NCI-H1048 (cell line): Measurements from ENCODE around the gene DYNLT2B.
"Not testable (repeated sequence)": the region's sequence is repeated elsewhere in the genome, so short reads cannot be mapped to it uniquely, and the experiment has no call there.

Source experiments
- DNase-seq: peaks from one replicate; lab custom pipeline; 2025; lab: John Stamatoyannopoulos, UW

Gene DYNLT2B

DNA sequence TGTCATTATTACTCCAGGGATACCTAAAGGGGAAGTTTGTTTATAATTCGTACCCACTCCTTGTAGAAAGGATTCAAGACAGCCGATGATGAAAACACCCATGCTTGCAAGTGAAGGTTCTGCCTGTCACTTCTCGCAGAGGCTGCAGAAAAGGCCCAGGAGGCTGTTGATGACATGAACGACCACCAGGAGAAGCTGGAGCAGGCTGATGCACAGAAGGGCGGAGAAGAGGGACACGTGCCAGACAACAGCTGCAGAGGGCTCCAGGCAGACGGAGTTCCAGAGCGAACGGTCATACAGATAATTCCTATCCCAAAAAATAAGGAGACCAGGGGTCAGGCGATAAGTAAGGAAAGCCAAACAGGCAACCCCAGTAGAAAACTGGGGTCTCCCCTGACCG is 5.7 kb upstream of the DYNLT2B start:
- DNase-seq: no peak

DNA sequence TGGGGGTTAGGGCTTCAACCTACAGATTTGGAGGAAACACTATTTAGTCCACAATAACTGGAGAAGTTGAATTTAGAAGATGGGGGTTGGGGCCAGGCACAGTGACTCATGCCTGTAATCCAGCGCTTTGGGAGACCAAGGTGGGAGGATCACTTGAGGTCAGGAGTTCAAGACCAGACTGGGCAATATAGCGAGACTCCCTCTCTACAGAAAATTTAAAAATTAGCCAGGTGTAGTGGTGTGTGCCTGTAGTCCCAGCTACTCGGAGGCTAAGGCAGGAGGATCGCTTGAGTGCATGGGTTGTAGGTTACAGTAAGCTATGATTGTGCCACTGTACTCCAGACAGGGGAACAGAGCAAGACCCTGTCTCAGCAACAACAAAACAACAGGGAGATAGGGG is 5.0 kb upstream of the DYNLT2B start:
- no peak for DNase-seq

DNA sequence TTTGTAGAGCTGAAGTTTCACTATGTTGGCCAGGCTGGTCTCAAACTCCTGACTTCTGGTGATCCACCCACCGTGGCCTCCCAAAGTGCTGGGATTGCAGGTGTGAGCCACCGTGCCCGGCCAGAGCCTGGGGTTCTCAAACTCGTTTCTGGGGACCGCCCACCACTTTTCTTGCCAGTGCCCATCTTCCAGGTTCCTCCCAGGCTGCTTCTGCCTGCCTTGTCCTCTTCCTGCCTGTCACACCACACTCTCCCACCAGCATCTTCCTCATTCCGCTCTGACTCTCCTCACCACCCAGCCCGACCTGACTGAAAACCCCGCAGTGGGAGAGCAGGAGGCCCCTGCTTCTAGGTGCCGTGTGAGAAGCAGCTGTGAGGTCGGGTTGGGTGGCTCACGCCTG is 3.1 kb upstream of the DYNLT2B start:
- no peak for DNase-seq

DNA sequence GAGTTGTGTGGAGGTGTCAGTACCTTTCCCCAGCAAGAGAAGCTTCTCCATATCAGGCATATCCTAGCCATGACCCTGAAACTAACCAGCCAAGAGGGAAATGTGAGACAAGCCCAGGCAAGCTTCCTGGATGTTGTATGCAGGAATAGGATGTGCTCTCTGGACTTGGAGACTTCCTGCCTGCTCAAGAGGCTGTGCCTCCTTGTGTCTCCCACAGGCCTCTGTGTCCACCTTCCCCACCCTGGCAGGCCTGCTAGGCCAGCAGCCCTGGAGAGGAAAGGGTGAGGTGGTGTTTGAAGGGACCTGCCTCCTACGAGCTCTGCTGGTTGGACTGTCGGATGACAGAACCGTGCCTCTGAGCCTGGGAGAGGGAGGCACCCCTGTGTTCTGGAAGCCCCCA is 2.1 kb upstream of the DYNLT2B start:
- DNase-seq: no peak

DNA sequence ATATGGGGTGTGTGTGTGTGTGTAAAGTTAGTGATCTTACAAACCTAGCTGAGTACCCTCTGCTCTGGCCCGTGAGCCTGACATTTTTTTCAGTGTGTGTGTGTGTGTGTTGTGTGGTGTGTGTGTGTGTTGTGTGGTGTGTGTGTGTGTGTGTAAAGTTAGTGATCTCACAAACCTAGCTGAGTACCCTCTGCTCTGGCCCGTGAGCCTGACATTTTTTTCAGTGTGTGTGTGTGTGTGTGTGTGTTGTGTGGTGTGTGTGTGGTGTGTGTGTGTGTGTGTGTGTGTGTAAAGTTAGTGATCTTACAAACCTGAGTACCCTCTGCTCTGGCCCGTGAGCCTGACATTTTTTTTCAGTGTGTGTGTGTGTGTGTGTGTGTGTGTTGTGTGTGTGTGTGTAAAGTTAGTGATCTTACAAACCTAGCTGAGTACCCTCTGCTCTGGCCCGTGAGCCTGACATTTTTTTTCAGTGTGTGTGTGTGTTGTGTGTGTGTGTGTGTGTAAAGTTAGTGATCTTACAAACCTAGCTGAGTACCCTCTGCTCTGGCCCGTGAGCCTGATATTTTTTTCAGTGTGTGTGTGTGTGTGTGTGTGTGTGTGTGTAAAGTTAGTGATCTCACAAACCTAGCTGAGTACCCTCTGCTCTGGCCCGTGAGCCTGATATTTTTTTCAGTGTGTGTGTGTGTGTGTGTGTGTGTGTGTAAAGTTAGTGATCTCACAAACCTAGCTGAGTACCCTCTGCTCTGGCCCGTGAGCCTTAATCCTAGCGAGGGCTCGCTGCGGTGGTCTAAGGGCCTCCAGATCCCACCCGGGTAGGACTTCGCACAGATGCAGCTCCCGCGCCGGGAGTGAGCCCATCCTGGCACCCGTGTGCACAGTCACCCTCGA is 997 bp downstream of the DYNLT2B start:
- DNase-seq: not testable (repeated sequence)

DNA sequence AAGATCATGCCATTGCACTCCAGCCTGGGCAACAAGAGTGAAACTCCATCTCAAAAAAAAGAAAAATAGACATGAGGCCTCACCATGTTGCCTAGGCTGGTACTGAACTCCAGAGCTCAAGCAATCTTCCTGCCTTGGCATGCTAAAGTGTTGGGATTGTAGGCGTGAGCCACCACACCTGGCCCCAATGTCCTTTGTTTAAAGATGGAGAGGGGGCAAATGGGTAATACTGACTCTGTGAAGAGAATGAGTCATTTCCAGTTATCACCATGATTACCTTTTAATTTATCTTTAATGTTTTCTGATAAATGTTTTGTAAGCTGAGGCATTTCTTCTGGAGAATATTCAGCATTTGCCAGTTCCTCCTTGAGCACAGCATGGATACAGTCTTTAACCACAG is 2.2 kb downstream of the DYNLT2B start:
- no peak for DNase-seq

DNA sequence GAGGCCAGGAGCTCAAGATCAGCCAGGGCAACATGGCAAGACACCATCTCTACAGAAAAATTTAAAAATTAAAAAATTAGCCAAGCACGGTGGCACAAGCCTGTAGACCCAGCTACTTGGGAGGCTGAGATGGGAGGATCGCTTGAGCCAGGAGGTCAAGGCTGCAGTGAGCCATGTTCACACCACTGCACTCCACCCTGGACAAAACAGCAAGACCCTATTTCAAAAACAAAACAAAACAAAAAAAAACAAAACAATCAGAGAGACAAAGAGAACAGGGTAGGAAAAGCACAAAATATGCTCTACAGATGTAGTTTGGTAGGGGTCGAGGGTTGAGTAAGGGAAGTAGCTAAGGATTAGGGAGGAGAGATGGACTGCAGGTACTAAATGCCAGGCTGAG is 3.4 kb downstream of the DYNLT2B start:
- no peak for DNase-seq

DNA sequence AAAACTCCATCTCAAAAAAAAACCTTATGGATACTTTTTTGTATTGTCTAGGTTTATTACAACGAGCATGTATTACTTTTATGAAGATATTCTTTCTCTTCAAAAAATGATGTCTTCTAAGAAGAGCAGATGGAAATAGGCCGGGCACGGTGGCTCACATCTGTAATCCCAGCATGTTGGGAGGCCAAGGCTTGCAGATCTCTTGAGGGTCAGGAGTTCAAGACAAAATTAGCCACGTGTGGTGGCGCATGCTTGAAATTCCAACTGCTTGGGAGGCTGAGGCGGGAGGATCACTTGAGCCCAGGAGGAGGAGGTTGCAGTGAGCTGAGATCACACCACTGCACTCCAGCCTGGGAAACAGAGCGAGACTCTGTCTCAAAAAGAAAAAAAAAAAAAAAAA is 4.0 kb downstream of the DYNLT2B start:
- DNase-seq: not testable (repeated sequence)

DNA sequence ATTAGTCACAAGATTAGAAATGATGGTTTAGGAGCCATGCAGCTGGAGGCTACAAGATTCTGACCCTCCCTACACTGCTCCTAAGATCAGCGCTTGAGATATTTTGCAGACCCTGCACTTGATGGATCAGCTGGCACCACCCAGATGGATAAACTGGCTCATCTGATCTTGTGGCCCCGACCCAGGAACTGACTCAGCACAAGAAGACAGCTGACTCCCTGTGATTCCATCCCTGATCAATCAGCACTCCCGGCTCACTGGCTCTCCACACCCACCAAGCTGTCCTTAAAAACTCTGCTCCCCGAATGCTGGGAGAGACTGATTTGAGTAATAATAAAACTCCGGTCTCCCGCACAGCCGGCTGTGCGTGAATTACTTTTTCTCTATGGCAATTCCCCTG is 15.1 kb downstream of the DYNLT2B start:
- not testable (repeated sequence) for DNase-seq

DNA sequence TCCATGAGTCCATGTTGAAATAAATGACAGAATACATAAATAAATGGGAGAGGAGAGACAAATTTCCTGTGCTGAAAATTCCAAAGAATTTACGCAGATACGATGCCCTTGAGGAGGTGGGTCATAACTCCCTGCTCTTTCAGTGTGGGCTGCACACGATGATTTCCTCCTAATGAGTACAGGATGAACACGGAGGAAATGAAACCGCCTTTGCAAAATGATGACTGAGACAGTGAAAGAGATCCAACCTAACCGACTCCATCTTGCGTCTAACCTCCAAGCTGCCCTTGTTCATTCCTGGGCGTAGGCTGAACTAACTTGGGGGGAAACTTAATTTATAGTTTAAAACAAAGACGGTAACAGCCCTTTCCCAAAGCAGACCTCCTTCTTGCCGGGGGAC is 15.5 kb downstream of the DYNLT2B start:
- DNase-seq: not testable (repeated sequence)

DNA sequence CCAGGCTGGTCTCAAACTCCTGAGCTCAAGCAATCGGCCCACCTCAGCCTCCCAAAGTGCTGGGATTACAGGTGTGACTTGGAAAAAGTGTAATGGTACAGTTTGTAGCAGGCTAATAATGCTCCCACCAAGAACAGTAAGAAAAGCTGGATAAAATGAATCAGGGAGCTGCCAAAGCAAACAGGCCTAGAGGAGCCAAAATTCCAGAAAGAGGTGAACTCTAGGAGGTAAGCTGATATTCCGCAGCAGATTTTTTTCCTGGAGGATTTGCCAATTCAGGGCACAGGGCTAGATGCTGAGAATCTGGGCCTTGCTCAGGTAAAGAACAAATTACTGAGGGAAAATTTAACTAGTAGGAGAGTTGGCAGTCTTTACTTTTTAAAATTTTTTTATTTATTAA is 19.5 kb downstream of the DYNLT2B start:
- no peak for DNase-seq

DNA sequence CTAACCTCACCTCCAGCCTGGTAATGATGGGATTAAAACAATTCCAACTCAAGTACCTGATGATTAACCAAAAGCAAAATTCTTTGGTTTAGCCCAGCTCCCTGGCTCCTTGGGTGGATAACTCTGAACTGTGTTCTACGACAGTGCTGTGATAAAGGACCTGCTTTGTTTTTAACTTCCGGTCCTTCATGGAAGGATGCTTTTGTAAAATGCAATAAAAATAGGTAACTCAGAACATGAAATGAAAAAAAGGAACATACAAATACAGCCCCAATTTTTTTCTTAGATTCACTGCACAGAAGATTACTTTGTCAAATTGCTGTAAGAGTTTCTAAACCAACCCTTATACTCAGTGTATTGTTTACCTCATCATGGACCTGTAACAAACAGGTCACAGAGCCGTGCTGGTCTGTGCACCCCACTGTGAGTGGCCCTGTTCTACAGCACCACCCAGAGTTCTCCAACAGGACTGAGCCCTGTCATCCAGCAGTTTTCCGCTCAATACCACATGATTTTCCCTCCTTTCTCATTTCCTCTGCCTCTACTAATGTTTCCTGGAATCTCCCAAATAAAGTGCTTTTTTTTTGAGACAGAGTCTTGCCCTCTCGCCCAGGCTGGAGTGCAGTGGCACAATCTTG is 25.6 kb downstream of the DYNLT2B start:
- DNase-seq: no peak

DNA sequence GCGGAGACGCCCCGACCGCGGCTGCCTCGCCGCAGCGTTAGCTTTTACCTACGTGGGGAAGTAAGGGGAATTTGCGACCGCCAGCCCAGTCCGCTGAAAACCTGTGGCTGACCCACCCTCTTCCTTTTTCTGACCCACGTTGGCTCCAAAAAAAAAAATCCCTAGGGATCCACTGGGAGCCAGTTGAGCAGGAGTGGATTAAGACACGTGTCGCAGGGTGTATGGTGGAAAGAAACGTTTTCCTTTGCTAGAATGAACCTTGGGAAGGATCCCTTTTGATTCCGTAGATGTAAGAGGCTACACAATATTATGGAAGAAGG is 29.9 kb downstream of the DYNLT2B start:
- no peak for DNase-seq

DNA sequence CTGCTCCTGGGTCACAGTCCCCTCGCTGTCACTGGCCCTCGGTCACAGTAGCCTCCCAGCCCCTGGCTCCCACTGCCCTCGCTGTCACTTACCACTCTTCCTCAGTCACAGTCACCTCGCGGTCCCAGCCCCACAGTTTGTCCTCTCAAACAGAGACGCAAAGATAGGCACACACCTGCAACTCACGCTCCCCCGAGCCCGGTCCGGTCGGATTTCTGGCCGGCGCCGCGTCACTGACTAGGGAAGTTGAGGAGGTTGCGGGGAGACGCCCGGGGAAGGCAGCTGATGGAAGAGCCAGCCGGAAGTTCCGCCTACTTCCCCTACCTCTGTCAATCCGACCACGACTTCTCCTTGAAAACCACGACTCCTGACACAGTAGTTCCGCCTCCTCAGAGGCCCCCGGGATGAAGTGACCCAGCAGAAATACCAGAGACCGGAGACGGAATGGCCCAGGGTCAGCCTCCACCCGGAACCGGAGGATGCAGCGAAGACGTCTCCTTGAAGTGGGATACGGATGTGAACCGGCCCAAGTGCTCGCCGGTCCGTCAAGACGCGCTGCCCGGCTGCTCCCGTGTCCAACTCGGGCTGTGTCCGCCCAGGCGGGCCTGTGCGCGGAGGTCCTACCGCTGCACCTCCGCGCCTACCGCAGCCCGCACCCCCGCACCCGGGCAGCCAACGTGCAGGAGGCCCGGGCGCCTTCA is 30.4 kb downstream of the DYNLT2B start, which contains the start of gene PCYT1A:
PCYT1A (minus strand) TSS at position 287 of the 701 bp plus-strand sequence. CDS start 17,195 bp downstream, outside the sequence.
- DNase-seq: peak; percentile 74

DNA sequence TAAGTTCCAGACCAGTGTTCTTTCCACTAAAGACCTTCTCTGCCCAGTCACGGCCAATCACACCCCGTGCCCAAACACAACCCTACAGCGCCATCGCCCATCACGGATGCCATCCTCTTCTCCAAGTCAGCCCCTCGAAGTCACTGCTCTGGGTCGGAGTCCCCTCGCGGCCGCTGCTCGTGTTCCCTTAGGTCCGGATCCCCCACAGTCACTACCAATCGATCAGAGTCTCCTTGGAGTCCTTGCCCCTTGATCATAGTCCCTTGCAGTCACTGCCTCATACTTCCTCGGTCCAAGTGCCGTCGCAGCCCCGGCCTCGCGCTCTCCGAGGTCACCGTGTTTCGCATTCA is 31.0 kb downstream of the DYNLT2B start:
- no peak for DNase-seq

DNA sequence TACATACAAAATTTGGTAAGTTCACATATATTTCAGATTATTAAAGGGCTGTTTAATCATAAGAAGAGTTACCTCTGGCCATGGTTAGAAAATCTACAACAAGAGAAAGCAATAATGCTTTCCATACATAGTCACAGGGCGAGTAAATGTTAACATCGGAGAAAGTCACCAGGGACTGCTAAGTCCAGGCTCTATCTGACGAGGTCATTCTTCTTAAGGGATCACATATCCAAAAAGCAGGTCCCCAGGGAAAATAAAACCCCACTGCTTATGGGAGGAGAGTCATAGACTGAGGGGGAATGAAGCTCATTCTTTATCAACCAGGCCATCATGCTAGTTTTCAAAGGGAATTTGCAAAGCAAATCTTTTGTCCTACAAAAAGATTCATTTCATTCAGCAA is 33.6 kb downstream of the DYNLT2B start:
- DNase-seq: no peak

DNA sequence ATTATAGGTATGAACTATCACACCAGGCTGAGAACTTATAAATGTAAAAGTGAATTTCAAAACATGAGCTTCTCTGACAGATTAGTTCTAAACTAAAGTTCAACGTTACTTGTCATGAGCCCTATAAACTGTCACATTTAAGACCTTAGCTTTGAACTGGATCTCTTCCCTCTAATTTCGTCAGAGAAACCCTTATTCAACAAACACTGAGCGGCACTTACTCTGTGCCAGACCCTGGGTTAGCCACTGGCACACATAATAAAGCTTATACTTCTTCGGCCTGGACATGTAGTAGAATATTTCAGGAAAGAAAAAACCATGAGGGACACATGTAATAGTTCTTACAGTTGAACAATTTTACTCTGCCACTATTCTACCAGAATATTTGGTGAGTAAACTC is 36.1 kb downstream of the DYNLT2B start:
- no peak for DNase-seq

DNA sequence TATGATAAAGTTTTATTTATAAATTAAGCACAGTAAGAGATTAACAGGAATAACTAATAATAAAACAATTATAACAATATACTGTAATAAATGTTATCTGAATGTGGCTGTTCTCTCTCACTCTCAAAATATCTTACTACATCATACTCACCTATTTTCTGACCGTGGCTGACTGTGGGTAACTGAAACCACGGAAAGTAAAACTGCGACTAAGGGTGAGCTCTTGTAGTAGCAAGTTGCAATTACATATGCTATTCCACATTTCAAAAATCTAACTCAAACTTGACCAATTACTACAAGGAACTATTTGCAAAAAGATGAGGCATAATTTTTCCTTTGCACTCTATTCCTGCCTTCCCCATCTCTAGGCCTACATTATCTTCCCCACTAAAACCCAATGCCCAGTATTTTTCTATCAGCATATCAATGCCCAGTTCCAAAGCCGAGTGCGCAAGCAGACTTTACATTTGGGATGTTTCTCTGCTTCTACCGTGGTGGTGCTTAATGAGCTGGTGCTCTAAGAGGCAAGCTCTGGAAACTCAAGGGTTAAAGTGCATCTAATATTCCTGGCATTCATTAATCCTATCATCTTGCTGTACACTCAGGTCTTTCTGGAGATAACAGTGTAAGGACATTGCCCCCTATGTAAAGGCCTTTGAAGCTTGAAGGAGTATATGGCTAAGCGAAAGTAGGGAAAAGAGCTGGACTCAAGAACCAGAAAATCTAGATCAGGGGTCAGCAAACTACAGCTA is 37.2 kb downstream of the DYNLT2B start:
- DNase-seq: no peak

DNA sequence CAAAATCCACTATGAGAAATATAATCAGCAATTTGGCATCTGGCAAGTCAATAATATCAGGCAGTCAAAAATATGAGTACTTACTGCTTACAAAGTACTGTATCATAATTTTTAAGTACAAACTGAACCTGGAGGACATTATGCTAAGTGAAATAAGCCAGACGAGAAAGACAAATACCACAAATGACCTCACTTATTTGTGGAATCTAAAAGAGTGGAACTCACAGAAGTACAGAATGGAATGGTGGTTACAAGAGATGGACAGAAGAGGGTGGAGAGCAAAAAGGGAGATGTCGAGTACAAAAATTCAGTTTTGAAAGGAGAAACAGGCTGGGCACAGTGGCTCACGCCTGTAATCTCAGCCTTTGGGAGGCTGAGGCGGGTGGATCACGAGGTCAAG is 42.9 kb downstream of the DYNLT2B start:
- no peak for DNase-seq

DNA sequence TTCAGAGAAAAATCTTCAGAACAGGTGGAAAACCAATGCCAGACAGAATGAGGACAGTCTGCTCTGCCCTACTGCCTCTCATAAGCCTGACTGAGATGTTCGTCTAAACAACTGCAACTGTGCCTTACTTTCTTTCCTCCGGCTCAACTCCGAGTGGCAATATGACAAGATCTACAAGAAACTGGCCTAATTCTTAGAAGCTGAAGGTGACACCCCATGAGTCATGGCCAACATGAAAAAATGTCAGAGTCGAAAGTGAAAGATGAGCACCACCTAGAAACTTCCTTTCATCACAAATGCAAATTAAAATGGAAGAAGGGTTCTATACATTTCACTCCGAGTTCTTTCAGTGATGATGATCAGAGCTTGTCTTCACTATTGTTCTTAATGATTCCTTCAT is 43.5 kb downstream of the DYNLT2B start:
- no peak for DNase-seq

DNA sequence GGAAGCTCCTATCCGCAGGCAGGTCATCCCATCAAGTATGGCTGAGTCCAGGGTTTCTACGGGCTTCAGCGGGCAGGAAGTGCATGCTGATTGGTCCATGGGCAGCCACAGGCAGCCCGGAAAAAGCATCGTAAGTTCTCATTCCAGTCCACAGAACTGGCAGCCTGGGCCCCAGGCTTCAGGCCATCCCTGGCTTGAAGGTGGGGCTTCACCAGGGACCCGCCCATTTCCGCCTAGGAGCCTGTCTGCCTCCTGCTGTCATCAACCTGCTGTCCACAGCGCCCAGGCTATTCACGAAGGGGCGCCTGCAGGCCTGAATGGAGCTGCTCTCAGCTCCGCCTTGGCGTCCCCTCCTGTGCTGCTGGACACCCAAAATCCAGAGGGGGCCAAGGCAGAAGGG is 44.4 kb downstream of the DYNLT2B start:
- no peak for DNase-seq

DNA sequence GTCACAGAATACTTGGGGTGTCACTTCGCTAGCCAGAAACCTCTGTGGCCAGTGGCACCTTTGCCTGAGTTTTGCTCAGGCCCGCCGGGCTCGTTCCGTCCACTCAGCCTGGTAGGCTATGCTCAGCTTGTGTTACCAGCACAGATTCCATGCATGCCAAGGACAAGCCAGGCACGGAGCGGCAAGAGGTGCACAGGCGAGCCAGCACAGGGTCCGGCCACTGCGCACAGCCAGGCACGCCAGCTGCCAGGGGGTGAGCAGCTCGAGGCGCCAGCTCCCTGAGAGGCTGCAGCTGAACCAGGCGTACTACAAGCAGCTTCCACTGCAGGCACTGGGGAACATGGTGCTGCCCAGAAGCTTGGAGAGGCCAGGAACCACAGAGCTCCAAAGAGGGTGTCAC is 45.2 kb downstream of the DYNLT2B start:
- no peak for DNase-seq
